AG09309 (cell line): ENCODE results near the gene POC1A.
"Not testable (repeated sequence)": the region's sequence is repeated elsewhere in the genome, so short reads cannot be mapped to it uniquely, and the experiment has no call there.

Experiments used
- DNase-seq: peaks from one replicate; pipeline ENCODE4 v3.0.0-alpha.2; 2010; ENCODE audit warnings: low read depth
- H3K4me3 ChIP-seq: 2 replicates; pipeline ENCODE4 v1.5.1; 2011; ENCODE audit warnings: mild to moderate bottlenecking, low read depth, low read length, moderate library complexity; ENCODE audit not compliant: control insufficient read depth
- CTCF ChIP-seq: IDR thresholded peaks from 2 replicates; pipeline ENCODE4 v1.5.1; 2011; ENCODE audit warnings: mild to moderate bottlenecking, low read depth, low read length, inconsistent platforms; ENCODE audit not compliant: insufficient read depth, control insufficient read depth; ENCODE audit errors: missing control alignments

The POC1A gene

GRCh38 chr3:52184690-52185089 lies 30.5 kb upstream of the POC1A start:
- no peak for TF ChIP-seq CTCF
- H3K4me3 ChIP-seq: no peak overlapping the region
- no peak for DNase-seq

GRCh38 chr3:52183786-52184445 lies 29.7 kb upstream of the POC1A start:
- H3K4me3 ChIP-seq: no peak overlapping the region
- TF ChIP-seq CTCF: no peak
- no peak for DNase-seq

- no peak for TF ChIP-seq CTCF
- no peak overlapping the region for H3K4me3 ChIP-seq
- no peak for DNase-seq
Observed at GRCh38 chr3:52182691-52183090, 28.5 kb upstream of the POC1A start.

DNA sequence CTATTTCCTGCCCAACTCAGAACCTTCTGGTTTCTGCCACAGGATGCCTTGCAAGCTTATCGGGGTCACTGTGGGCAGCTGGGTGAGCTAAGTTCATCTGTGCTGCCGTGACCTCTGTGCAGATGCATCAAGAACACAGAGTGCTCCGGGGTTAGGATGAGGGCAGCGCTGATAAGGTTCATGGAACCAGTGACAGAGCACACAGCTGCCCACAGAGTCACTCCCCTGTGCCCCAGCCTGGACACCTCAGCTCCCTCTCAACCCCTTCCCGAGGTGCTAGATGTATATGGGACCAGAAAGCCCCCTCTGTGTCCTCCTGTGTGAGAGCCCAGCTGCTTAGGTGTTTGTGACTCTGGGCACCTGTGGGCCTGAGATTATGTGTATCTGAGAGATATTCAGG lies 28.0 kb upstream of the POC1A start:
- DNase-seq: no peak
- no peak for TF ChIP-seq CTCF
- H3K4me3 ChIP-seq: no peak overlapping the region

- DNase-seq: peak; percentile 24
- TF ChIP-seq CTCF: no peak
- H3K4me3 ChIP-seq: no peak overlapping the region
Observed at GRCh38 chr3:52181543-52181942, 27.3 kb upstream of the POC1A start.

GRCh38 chr3:52178537-52178936 lies 24.3 kb upstream of the POC1A start:
- H3K4me3 ChIP-seq: no peak overlapping the region
- TF ChIP-seq CTCF: no peak
- no peak for DNase-seq

DNA sequence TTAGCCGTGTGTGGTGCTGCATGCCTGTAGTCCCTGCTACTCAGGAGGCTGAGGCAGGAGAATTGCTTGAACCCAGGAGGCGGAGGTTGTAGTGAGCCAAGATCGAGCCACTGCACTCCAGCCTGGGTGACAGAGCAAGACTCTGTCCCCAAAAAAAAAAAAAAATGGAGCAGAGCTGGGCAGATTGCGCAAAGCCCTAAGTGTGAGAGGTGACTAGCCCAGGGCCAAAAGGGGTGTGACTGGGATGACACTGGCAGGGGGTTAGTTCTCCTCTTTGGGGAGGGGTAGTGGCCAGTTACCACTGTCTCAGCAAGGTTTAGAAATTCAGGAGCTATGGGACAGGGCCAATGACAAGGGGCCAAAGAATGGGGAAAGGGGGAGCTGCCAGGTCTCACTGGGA lies 23.9 kb upstream of the POC1A start:
- not testable (repeated sequence) for DNase-seq, H3K4me3 ChIP-seq
